Keratinocyte (primary cell): ENCODE measurements around the gene LOXL4.

Source experiments
- CTCF ChIP-seq, 3 experiments: IDR thresholded peaks in 1 of 3; conservative IDR thresholded peaks in 1 of 3; optimal IDR thresholded peaks in 1 of 3; 2 replicates in 2 of 3; 3 replicates in 1 of 3; pipeline versions ENCODE3 to v1.5.1; 2011; ENCODE audit warnings: low read length in 3 of 3, mild to moderate bottlenecking in 3 of 3, moderate library complexity in 2 of 3, control low read depth in 1 of 3, inconsistent platforms in 1 of 3; ENCODE audit not compliant: insufficient read depth in 2 of 3; ENCODE audit errors: extremely low read depth in 1 of 3
- EZH2 ChIP-seq: IDR thresholded peaks from one replicate; pipeline ENCODE4 v1.6.1; 2012; ENCODE audit warnings: inconsistent platforms, mild to moderate bottlenecking, low read length, moderate library complexity

- TF ChIP-seq CTCF (optimal IDR thresholded peaks at IDR 0.05 in 1 of 3, IDR thresholded peaks at IDR 0.05 in 1 of 3, conservative IDR thresholded peaks at IDR 0.05 in 1 of 3; ENCODE audit: extremely low read depth in 1 of 3, insufficient read depth in 2 of 3, low read length in 3 of 3): peak; percentile 54 to 97 (median 87)
- TF ChIP-seq EZH2: no peak
Observed at GRCh38 chr10:98262571-98262970, 5.4 kb downstream of the LOXL4 start.
